Raji (cell line): Measurements from ENCODE around the gene DNAJC7.

ENCODE experiments used
- POLR2A ChIP-seq: IDR thresholded peaks from 2 replicates; pipeline ENCODE4 v1.6.1; 2011; ENCODE audit warnings: low read depth, low read length, control low read depth; ENCODE audit not compliant: insufficient read depth

Gene DNAJC7

DNA sequence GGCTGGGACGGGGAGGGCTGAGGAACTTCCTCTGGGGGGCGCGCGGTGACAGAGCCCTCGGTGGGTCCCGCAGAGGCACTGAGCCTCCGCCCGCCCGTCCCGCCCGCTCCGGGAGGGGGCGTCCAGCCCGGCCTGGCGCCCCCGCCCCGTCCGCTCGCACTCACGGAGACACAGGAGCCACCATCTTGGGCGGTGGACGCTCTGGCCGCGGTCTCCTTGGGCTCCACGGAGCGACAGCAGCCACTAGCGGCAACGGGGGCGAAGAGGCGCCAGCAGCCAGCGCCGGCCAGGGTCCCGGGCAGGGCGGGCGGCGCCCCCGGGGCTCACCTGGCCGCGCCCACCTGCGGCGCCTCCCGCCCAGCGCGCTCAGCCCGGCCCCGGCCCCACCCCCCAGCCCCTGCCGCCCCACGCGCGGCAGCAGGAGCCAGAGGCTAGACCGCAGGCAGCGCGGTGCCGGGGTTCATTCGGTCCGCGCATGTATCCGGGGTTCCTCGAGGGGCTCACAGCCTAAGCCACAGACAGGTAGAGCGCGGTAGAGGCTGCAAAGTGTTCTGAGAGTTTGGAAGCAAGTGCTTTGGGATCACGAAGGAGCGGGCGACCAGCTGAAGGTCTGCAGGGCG lies 33.3 kb upstream of the DNAJC7 start, which contains the start of gene C17orf113:
Gene C17orf113, minus strand, starts transcription at position 209 of the 620 bp plus-strand sequence. CDS start 7,225 bp downstream, outside the sequence.
- no peak for TF ChIP-seq POLR2A

DNA sequence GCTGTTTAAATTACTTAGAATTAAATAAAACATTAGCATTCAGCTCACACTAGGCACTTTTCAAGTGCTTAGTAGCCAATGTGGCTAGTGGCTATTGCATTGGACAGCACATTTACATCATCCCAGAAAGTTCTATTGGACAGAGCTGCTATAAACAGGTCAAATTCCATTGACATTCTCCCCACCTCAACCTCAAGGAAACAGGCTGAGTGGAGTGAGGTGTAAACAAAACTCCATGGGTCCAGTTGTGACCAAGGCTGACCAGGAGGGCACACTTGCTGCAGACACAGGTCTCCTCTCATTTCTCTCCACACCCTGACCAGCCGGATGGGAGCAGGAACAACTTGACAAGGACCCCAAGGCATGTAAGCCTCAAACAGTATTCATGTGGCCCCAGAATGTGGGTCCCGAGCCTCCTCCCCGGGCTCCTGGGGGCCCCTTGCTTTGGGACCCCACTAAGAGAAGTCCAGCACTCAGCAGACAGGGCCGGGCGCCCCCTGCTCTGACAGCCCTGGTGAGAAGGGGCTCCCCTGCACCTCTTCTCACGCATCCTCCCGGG lies 32.7 kb upstream of the DNAJC7 start:
- TF ChIP-seq POLR2A, result no peak

DNA sequence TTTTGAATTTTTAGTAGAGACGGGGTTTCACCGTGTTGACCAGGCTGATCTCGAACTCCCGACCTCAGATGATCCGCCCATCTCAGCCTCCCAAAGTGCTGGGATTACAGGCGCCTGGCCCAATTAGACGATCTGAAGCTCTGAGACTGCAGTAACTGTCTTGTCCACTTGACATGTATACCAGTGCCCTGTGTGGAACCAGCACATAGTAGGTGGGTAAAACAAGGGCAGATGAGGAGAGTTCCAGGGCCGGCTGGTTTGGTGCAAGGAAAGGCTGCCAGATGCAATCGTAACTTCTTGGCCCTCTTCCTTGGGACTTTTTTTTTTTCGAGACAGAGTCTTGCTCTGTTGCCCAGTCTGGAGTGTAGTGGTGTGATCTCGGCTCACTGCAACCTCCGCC lies 30.1 kb upstream of the DNAJC7 start:
- TF ChIP-seq POLR2A, result no peak

DNA sequence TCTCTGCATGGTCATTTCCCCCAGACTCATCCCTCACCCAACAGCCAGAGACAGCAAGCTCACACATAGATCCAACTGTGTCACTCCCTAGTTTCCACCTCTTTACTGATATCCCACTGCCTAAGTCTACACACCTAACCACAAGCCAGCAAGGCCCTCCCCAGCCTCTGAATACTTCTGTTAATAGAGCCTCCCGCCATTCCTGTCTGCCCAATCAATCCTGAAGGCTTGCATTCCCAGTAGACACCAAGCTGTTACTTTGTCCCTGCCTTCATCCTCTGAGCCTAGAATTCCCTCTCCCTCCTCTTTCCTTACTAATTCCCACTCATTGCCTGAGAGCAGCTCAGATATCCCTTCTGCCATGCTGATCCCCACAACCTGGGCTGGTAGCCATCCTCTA lies 28.5 kb upstream of the DNAJC7 start:
- TF ChIP-seq POLR2A, result no peak

DNA sequence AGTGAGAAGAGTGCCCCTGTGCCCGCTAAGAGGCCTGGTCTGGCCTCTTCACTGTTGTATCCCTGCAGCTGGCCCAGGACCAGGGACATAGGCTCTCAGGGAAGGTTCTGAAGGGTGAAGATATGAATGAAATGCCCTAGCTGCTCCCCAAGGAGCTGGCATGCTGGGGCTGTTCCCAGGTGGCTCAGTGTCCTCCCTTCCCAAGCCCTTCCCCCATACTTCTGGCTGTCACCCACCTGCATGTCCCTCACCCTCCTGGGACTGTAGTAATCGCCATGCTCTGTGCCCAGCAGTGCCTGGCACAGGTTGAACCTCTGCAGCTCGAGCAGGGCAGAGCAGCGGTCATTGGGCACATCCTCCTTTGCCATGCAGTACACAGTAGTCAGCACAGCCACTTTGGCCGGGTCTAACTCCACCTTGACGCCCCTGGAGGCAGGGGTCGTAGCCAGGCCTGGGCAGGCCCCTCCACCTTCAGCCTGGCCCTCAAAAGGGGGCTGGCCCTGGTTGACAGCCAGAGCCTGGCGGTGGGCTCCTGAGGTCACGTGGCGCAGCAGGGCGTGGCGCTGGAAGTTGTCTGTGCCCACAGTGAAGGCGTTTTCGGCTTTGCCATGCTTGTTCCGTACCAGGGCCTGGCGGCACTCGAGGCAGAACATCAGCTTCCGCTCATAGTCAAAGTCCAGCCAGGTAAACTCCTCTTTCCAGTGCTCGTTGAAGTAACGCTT lies 25.5 kb upstream of the DNAJC7 start:
- TF ChIP-seq POLR2A, result no peak

DNA sequence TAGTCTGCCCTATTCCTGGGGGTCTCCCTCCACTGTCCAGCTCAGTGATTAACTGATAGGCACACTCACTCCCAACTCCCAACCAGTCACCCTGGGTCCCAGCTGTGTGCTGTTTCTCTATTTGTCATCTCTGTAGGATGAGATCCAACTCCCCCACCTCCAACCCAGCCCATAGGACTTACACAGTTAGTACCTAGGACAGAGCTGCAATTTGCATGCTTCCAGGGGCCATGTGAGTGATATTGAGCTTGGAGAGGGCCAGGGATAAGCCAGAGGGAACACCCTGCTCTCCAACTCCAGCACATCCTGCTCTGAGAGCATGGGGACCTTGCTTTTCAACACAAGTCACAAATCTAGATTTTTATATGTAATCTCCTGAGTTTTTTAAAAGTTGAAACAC lies 24.4 kb upstream of the DNAJC7 start:
- no peak for TF ChIP-seq POLR2A

DNA sequence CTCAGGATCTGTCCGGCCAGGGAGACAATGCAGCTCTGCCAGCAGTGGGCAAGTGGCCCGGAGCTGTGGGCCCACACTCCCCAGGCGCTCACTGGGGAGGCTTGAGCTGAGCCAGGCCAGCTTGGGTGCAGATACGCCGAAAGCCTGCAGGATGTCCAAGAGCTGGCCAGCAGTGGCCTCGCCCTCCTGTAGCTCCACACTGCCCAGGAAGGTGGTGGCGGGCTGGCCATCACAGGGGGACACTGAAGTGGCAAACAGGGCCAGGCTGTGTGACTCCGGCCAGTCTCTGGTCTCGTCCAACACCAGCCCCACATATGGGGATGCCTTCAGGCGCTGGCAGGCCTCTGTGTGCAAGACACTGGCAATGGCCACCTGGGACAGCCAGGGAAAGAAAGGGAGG lies 23.6 kb upstream of the DNAJC7 start:
- TF ChIP-seq POLR2A, result no peak

DNA sequence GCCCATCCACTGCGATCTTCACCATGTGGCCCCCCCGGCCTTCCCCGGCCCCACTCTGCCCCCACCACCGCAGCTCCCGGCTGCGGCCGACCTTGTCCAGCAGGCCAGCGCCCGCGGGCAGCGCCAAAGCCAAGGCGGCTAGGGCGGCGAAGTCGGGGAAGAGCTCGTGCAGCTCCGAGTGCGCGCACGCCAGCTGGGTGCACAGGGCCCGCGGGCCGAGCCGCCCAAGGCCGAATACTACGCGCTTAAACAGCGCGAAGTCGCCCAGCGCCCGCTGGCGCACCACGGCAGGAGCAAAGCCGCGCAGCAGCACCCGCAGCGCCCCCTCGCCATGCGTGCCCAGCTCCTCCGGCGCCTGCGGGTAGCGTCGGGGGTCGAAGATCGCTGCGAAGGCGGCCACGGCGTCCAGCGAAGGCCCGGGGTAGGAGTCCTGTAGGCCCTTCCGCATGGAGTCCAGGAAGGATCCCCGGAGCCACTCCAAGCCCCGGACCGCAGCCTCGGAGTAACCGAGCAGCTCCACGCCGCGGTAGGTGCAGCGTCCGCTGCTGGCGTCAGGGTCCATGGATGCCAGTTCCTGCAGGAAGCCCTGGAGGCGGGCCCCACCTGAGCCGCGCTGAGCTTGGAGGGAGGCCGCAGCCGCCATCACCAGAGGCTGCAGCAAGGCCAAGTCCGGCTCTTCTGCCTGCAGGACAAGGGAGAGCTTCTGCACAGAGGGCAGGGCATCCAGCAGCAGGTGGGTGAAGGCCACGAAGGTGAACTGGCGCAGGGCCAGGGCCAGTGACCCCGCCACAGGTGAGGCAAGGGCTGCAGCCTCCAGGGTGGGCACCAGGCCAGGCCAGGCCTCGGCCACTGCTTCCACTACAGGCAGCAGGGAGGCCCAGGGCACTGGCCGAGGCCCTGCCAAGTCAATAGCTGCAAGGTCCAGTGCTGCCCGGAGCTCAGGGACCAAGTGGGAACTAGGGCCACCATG lies 22.8 kb upstream of the DNAJC7 start:
- no peak for TF ChIP-seq POLR2A

DNA sequence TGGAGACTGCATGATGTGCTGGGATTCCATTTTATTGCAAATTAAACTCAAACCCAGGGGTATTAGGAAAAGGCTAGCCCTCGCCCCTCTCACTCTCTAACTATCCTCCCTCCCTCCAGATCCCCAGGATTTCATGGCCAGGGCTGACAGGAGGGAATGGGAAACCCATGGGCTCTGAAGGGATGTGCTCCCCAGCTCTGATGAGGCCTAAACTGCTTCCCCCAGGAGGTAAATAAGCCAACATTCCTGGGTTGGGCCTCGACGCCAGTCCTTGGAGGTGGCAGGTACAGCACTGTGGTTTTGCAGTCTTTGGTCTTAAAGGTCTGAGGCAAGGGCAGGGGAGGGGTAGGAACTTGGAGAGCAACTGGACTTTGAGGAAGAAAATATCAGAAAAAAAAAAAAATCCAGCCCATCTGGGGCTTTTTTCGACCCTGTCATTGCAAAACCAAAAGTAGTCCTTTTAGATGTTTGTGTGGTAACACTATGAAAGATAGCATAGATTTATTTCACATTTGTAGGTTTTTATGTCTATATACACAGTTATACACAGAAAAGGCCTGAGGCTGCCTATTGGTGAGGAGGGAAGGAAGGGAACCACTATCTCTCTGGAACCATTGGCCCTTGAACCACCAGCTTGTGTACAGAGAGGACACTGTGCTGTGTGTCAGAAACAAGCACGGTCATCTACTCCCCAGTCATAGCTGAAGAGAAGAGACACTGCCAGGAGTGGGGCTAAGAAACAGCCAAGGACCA lies 21.2 kb upstream of the DNAJC7 start:
- TF ChIP-seq POLR2A, result no peak

DNA sequence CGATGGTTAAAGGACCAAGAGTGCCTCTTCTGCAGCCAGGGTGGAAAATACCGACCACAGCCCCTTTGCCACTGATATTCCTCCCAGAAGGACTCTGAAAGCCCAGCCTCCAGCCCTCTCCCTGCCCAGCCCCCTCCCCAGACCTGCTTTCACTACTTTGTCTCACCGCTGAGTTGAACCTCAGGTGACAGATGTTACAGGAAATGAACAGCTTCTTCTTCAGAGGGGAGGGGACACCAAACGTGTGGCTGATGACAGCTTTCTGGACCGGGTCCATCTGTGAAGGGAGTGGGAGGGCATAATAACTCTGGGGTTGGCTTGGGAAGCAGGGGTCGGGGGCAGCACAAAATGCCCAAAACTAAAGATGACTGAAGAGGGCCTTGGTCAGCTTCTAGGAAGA lies 16.8 kb upstream of the DNAJC7 start:
- no peak for TF ChIP-seq POLR2A

DNA sequence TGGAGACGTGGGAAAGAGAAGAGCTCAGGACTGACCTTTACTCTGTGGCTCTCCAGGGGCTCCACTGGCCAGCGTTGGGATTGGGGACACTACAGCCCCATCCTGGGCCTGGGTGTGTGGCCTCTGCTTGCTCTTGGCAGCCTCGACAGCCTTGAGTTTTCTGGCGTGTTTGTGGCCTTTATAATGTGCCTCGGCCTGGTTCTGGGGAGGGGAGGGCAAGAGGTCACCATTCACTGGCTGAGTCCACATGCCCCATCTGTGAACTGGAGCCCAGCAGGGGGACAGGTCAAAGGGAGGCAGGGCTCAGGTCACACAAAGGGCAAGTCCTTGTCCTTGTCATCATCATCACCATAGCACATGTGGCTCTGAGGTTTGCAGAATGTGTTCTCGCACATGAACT lies 14.3 kb upstream of the DNAJC7 start:
- no peak for TF ChIP-seq POLR2A

DNA sequence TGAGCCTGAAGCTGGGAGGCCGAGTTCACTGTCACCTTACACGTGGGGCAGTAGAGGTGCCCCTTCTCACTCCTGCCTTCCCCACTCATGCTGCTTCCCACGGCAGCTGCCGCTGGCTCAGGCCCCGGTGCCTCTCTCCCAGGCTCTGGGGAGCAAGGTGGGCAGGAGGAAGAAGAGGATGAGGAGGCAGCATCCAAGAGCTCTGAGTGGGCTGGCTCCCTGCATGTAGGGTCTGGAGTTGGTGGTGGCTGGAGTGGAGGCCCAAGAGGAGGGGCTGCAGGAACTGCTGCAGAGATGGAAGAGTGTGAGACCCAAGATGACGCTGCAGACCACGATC lies 11.5 kb upstream of the DNAJC7 start:
- no peak for TF ChIP-seq POLR2A

DNA sequence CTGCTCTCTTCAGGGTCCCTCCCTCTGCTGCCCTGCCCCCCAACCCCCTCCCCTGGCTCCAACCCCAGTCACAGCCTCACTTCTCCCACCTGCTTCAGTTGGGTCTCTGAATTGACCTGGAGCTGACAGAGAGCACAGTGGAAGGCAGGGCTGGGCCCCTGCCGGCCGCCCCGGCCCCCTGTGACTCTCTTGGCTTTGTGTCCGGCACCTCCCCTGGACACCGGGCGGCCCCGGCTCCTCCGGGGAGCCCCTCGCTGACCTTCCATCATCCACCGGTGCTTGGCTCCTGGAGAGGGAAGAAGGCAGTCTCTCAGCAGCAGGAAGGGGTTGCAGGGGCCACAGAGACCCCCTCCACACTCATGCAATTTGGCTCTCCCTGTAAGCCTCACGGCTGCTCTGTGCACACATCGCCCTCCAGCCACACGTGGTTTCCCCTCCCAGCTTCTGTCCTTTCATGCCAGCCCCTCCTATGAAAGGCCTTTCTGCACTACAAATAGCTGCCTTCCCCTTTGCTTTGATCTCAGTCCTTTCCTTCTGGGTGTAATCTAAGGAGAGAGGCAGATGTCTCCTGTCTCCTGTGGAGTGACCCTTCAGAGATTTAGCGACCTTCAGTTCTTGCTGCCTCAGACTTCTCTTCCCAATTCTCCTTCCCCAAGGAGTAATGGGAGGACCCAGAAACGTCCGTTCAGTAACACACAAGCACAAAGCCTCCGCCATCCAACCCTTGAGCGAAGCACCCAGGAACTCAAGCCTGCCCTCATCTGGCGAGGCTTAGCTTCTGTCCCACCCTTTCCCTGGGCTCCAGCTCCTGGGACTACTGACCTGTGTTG lies 10.9 kb upstream of the DNAJC7 start:
- no peak for TF ChIP-seq POLR2A

DNA sequence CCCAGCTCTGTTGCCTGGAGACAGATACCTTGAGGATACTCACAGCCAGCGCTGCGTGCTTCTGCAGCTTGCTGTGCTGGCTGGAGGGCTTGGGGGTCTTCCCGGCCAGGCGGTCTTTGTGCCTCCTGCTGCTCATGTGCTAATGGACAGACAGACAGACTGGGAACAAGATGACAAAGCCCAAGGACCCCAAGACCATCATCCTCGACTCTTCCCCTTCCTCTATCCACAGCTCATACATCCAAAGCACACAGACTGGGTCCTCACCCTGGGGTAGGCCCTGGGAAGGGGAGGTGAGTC lies 10.3 kb upstream of the DNAJC7 start:
- no peak for TF ChIP-seq POLR2A

DNA sequence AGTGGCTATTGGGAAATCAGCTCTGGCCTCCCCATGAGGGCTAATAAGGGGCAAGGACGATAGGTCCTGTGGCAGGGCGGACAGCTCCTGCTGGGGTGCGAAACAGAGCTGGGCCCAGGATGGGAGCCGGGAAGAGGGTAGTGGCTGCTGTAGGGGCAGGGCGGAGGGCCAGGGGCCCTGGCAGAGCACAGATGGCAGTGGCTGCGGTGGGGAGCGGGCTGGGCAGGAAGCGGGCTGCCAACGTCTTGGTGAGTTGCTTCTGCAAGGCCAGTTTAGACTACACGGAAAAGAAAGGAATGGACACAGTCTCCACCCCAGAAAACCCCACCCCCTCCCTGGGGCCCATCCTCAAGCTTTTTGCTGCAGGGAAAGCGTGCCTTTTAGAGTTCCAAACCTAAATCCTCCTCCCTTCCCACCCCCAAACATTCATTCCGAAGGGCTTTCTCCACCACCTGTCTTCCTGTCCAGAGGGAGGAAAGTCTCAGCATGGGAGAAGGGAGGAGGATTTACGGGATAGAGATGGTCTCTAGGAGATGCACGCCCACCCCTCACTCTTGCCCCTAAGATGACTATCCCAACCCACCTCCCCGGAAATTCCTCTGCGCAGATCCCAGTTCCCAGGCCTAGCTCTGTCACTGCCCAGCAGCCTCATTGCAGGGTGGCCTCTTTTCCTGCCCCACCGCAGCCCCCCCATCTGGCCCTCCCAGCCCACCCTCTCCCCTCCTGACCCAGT lies 9.8 kb upstream of the DNAJC7 start:
- no peak for TF ChIP-seq POLR2A
